T-helper 22 cell (primary cell): Measurements from ENCODE around the gene KIF12.
"Not testable (repeated sequence)": the region's sequence is repeated elsewhere in the genome, so short reads cannot be mapped to it uniquely, and the experiment has no call there.

Source experiments
- DNase-seq: peaks from one replicate; pipeline ENCODE4 v3.0.0-alpha.2; 2020; ENCODE audit warnings: low read depth

KIF12 gene

DNA sequence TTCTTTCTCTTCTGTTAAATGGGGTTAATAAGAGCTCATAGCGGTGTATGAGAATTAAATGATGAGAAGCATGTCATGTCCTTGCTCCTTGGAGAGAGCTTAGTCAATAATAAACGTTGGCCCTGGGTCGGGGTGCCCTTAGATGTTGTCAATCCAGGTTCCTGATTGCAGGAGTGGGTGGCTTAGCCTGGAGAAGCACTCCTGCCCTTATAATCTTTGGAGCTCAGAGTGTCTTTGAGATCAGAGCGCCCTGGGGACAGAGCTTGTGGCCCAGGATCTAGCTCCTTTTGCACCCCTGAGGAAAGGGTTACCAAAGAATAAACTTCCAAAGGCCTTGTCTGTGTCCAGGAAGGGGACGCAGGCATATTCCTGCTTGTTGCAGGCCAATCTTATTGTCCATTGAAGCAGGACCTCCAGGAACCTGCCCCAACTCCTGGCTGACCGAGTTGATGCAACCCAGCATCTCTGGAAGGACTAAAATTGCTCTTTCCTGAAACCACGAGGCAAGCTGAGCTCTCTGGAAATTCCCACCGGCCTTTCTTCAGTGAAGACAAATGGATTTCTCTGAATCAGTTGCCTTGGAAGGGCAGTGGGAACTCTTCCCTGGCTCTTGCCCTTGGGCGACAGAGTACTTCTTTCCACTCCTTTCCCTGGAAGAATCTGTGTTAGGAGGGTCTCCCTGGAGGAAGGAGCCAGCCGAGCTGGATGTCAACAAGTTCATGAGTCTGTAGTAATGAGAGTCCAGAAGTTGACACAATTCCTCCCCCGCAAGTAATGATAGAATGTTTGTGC, 14.6 kb downstream of the KIF12 start:
- no peak for DNase-seq

DNA sequence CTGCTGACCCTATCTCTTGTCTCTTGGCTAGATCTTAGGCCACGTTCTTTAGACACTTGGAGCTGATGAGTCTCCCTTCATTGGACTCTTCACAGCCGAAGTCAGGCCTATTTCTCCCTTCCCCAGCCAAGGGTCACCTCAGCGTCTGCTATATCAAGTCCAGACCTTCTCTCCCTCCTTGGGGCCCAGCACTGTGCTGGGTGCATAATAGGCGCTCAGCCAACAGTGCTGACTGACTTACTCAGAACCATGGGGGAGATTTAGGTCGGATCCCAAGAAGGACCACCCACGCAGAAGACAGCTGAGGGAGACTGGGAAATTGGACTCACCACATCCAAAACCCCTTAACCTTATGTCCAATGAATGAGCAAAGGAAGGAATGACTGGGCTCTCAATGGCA, 15.4 kb downstream of the KIF12 start:
- DNase-seq = no peak

DNA sequence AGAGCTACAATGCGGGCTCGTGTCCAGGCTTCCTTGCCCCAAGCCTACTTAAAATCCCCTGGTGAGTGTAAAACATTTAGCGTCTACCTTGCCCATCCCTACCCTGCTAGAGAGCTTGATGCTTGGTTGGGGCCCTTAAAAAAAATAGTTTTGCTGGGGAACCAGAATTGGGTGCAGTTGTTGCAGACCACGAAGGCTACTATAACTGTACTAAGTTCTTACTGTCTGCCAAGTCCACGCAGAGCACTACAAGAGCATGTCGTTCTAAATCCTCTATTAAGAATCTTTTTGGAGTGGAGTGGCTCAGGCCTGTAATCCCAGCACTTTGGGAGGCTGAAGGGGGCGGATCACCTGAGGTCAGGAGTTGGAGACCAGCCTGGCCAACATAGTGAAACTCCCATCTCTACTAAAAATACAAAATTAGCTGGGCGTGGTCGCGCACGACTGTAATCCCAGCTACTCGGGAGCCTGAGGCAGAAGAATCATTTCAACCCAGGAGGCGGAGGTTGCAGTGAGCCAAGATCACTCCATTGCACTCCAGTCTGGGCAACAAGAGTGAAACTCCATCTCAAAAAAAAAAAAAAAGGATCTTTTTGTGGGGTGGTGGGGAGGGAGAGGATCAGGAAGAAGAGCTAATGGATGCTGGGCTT, 16.2 kb downstream of the KIF12 start:
- not testable (repeated sequence) for DNase-seq

DNA sequence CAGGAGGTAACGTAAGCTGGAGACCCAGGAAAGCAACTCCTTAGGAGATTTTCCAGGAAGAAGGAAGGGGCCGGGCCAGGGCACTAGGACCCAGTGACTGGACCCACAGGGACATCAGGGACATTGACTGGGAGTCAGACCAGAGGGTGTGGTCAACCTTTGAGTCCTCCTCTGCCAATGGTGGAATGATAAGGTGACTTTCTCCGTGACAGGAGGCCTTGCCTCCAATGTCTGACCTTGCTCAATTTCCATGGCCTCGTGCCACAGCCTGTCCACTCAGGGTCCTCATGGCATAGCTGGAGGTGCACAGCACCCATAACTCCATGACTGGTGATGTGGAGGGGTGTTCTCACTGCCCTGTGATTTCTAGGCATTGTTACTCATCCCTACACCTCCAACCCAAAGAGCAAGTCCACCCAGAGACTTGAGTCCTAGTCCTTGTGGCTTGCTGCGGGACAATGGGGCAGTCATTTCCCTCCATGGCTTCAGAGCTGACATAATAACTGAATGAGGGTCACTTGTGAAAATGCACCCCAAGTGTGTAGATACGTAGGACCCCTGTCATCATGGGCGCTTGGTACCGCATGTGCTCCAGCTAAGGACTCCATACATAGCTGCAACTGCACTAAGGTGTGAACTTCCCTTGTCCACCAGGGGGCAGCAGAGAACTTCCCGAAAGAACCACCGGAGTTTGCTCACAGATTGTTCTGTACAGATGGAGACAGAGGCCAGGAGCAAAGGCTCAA, 16.9 kb downstream of the KIF12 start:
- DNase-seq = peak; percentile 22

DNA sequence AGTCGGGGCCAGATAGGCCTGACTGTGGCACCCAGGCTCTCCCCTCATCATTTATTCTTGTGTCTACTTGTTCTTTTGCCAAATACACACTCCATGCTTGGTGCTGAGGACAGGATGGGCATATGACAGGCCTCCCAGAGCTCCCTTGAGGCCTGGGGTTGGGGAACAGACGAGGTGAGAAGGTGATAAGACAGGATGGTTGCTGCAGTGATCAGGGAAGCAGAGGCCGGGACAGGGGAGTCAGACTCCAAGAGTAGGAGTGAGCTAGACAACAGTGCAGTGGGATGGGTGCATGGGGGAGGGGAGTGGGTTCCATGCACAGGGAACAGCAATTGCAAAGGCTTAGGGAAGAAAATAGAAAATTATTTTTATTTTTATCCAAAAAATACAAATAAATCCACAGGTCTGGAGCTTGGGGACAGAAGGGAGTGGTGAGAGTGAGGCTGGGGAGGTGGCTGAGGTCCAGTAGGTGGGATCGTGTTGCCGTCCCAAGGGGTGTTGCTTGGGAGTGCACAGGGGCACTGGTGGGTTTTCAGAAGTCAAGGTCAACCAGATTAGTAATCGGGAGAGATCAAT, 17.6 kb downstream of the KIF12 start:
- no peak for DNase-seq

DNA sequence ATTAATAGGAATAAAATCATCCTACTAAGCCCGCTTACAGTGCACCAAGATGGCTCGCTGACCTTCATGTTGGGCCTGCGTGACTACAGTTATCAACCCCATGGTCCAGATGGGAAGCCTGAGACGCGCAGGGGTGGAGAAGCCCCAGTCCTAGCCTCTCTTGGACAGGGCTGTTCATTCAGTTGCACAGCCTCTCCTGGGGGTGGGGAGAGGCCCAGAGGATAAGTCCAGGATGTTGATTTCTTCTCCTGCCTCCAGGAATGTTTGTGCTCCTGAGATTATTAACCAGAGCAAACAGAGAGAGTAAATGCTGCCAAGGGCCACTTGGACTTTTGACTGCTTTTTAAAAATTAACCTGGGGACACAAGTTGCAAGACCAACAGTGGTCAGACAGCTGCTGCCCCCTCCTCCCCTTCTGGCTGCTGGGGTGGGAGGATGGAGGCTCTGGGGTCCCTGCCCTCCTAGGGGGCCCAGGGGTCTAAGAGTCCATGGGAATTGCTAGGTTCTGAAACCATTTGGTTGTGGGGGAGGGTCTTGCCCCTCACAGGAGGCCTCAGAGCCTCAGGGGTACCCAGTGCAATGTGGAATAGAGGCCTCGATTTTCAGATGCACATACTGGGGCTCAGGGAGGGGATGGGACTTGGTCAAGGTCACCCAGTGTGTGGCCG, 18.2 kb downstream of the KIF12 start:
- DNase-seq = no peak

DNA sequence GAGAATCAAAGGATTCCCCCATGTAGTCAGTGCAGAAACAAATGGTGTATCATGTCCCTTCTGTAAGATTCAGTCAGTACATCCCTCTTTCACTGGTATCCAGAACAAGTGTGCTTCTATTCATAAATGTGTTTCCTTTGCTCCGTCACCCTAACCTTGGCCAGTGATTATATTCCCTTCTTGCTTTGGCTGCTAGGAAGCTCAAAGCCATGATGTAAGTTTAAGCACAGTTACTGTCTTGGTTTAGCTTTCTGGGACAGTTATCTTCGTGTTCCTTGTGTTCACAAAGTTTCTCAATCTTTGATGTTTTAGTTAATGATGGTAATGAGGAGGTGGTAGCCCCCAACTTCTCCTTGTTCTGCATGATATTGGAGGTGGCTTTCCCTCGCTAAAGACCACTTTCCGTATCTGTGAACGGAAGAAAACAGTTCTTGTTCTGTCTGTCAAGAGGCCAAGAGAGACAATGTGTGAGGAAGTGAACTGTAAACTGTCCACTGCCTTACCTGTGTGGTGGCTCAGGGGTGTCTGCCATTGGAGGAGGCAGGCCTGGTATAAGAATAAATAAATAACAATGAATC, 18.8 kb downstream of the KIF12 start:
- no peak for DNase-seq

DNA sequence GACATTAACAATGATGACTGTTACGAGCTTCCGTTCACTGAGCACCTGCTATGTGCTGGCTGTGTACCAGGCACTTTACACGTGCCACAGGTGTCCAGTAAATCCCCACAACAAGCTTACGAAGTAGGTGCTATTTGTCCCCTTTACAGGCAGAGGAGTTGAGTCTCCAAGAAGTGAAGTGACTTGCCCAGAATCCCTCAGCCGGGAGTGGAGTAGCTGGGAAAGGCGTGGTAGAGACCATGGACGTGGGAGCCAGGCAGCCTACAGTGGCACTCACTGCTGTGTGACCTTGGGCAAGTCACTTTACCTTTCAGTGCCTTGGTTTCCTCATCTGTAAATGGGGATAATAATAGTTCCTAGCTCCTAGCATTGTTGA, 20.3 kb downstream of the KIF12 start:
- no peak for DNase-seq

DNA sequence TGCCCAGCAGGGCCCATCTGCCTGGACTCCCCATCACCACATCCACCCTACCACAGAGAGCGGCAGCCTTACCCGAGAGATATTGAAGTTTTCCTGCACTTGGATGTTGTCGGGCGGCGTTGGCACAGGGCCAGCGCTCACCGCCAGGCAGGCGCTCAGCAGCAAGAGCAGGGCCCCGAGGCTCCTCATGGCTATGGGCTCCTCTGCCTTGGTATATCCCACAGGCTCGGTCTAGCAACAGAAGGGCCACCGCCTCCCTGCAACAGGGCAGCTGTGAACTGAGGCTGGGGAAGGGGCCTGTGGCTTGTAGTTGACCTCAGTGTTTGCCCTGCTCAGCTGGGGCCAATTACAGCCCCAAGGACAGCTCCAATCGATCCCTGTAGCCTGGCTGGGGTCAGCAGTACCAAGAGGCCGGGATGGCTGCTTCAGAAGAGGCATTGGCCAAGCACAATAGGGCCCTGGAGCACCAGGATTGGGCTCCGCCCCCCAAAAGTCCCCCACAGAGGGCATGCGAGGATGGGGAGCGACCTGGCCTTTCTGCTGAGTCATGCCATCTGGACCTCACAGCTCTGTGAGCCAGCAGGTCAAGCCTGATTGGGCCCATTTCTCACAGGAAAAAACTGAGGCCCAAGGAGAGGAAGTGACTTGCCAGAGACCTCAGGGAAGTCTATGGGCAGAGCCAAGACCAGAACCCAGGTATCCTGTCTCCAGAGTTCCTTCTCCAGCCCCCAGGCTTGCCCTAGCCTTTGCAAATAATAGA, 20.9 kb downstream of the KIF12 start, which contains the start of gene AMBP:
Gene AMBP (minus strand): TSS at position 280 of the 760 bp plus-strand sequence. CDS start 91 bp downstream, at position 189.
- no peak for DNase-seq

DNA sequence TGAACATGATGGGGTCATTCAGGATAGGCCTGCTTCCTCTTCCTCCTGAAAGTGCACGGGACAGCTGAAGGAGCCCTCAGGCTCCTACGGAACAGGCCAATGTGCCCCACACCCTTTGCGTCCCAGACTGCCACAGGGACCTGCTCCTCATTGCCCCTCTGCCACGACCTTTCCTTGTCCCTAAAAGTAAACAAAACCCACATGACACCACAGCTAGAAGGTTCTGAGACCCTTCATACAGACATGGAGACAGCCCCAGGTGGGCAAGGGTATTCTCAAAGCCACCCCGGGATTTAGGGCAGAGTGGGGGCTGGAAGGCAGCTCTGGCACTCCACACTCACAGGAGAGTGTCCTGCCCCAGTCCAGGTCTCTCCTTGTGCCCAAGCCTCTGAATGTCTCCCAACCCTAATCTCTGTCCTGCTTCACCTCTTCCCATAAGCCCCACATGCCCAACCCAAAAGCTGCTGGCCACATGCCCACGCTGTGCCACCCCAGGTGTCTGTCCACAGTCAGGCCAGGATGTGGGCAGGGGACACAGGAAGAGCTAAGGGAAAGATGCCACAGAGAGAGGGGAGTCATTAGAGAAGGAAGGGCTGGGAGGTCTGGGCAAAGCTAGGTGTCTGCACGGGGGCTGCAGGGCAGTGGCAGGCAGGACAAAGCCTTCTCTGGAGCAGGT, 21.8 kb downstream of the KIF12 start:
- DNase-seq = no peak

DNA sequence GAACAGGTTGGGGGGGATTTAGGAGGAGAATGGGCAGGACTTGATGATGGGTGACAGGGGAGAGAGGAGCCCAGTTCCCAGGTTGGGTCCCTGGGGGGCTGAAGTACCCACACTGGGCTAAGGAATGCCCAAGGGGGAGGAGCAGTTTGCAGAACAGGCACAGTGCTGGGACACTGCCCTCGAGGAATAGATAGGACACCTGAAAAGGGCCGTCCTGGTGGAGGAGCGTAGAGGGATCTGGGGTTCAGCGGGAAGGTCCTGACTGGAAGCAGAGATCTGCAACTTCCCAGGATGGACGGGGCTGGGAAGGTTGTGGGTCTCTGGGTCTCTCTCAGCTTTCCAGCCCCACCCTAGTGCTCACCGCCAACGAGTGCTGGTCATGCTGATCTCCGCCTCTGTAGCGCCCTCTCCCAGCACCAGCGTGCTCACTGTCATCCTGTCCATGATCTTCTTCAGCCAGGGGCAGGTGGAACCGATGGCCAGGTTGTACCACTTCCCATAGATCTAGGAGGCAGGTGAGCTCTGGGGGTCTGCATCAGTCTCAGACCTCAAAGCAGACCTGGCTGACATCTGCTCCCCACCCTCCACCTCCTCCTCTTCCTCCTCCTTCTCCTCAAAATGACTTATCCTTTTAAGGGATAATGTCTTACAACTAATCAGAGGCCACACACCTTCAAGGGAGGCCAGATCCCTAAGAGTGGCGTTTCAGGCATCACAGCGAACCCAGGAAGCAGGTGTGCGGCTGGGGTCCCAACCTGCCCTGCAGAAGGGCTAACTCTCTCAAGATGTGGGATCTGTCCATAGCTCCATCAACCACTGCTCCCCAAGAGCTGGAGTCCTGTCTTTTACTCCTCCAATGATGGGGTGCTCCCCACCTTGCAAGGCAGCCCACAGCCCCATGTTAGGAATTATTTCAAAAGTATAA, 22.6 kb downstream of the KIF12 start:
- DNase-seq = no peak

DNA sequence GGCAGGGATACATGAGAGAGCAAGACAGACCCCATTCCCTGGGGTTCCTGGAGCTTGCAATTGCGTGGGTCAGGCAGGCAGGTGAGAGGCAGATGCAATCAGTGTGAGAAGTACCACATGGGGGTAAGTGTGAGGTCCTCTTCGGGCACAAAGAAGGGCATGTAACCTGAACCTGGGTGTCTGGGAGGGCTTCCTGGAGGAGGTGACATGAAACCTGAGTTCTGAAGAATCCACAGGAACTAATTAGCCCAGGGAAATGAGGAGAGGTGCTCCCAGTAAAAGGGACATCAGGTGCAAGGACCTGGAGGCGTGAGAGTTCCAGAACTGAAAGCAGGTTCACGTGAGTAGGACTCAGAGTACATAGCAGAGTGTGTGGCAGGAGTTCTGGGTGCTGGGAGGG, 23.5 kb downstream of the KIF12 start:
- DNase-seq = no peak

DNA sequence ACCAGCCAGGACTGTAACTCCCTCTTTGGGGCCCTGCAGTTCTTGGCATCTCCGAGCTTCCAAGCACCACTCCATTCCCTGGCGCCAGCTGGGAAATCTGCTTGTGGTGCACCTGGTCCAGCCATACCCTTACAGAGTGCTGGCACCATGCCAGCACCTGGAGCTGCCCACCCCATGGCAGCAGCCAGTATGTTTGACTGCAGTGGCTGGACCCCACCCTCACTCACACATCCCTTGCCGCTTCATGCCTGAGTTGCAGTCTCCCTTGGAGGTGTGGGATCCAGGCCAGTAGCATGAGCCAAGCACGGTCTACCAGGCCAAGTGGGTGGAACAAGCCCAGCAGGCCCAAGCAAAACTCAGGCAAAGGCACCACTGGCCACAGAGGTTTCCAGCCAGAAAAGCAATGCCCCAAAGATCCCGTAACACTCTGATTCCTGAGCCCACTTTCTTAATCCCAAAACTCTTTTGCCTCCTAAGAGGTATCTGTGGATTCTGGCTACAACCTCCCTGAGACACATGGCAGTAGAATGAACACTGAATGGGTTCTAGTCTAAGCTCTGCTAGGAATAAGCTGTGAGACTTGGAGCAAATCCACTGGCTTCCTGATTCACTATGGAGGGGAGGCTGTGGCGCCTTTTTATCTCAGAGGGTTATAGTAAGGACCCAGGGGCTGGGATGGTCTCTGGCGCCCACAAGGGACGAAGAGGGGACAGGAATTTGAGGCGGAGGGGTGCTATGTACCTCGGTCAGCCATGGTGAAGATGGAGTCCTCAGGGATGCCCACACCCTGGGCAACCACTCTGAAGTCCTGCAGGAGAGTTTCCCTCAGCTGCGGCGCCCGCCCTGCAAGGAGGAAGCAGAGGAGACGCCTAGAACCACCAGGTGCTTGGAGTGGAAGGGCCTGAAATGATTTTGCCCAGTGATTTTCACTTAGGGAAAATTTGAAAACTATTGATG, 26.6 kb downstream of the KIF12 start:
- no peak for DNase-seq

DNA sequence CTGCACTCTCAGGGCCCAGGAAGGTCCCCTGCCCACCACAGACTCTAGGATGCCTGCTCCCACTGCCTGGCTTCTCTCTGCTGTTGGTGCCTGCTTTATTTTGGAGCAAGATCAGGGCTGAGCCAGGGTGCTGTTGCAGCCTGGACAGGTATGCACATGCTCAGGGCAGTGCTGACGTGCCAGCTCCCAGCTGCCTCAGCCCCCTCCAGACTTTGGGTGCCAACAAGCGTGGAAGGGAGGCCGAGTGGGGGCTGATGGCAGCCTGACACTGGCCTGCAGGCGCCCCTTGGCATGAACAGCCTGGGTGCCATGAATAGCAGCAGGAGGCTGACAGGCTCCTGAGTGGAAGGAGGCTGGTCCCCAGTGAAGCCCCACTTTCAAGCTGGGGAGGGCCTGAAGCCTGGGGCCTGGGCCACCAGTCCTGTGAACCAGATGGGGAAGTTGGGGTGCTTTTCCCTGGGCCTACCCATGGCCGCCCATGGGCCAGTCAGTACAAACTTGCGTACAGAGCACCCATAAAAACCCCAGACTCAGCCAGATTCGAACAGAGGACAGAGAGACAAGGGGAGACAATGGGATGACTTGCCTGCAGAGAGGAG, 27.8 kb downstream of the KIF12 start:
- DNase-seq = no peak

DNA sequence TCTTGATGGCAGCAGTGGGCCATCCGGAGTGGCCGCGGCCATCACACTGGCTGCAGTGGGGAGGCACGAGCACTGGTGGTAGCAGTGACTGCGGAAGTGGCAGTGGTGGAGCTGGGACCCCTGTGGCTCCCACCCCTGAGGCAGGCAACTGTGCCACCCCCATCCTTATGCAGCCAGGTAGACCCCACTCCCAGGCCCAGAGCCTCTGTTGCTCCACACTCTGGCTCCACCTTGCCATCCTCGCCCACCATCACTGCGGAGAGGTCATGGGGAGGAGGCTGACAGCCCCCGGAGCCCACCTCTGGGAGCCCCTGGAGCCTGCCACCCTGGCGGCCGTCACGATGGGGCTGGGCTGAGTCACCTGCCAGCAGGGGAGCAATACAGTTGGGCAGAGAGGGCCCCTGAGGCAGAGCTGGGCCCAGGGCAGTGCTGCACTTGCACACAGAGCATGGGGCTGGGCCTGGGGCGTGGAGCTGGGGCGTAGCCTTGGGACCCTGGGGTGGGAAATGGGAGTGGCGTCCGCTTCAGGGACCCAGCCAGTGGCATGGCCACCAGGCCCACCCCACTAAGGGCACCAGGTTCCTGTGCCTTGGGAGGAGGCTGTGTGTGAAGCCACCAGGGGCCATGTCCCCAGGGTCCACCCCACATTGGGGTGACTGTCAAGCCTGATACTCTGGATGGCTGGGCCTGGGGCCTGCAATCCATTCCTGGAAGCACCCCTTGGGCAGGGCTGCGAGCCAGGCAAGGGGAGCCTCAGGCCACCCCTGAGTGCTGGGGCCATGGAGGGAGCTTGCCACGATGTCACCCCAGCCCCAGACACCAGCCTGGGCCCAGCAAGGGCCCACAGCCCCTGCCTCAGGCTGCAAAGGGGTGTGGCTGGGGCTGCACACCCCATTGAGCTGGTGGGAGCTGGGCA, 28.6 kb downstream of the KIF12 start:
- DNase-seq = no peak

DNA sequence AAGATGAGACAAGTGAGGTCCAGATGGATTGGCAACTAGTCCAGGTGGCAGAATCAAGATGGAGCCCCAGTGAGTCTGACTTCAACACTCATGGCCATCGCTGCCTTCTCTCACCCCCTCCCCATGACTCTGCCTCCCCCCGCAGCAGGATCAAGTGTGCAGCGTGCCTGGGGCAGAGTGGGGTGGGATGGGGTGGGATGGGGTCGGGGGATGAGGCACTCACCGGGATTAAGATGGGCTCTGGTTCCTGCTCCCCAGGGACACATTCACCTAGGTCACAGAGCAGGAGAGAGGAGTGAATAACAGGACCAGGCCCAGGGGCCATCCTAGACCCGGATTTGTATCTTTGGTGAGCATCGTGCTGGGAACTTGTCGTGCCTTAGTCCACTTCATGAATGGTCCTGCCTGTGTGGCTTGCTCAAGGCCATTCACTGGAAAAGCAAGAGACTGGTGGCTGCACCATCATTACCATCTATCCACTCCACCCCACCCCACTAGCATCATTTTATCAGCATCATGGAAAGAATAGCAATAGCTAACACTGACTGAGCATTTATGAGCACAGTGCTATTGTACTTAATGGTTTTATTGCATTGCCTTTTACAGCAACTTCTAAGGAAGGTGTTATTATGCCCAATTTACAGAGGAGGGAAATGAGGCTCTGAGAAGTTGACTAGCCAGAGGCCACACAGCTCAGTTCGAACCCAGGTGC, 29.5 kb downstream of the KIF12 start:
- no peak for DNase-seq
